KOPT-K1 (cell line): ENCODE measurements around the gene TAX1BP3.
"Not testable (repeated sequence)": the region's sequence is repeated elsewhere in the genome, so short reads cannot be mapped to it uniquely, and the experiment has no call there.

ENCODE experiments used
- H3K27ac ChIP-seq: fragments of 200-600 bp; sonication (generic); 2 replicates; pipeline ENCODE4 v1.5.1; 2016; ENCODE audit warnings: antibody characterized with exemption, mild to moderate bottlenecking, low read depth, low read length; ENCODE audit not compliant: poor library complexity, severe bottlenecking
- H3K36me3 ChIP-seq: fragments of 200-600 bp; sonication (generic); 2 replicates; pipeline ENCODE4 v1.5.1; 2017; ENCODE audit warnings: antibody characterized with exemption, mild to moderate bottlenecking, low read length, moderate library complexity; ENCODE audit not compliant: insufficient read depth
- H3K9me3 ChIP-seq: fragments of 200-600 bp; sonication (generic); 2 replicates; pipeline ENCODE4 v1.5.1; 2017; ENCODE audit warnings: antibody characterized with exemption, low read length, mild to moderate bottlenecking; ENCODE audit not compliant: insufficient read depth, poor library complexity, severe bottlenecking

Gene TAX1BP3, protein sequence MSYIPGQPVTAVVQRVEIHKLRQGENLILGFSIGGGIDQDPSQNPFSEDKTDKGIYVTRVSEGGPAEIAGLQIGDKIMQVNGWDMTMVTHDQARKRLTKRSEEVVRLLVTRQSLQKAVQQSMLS

DNA sequence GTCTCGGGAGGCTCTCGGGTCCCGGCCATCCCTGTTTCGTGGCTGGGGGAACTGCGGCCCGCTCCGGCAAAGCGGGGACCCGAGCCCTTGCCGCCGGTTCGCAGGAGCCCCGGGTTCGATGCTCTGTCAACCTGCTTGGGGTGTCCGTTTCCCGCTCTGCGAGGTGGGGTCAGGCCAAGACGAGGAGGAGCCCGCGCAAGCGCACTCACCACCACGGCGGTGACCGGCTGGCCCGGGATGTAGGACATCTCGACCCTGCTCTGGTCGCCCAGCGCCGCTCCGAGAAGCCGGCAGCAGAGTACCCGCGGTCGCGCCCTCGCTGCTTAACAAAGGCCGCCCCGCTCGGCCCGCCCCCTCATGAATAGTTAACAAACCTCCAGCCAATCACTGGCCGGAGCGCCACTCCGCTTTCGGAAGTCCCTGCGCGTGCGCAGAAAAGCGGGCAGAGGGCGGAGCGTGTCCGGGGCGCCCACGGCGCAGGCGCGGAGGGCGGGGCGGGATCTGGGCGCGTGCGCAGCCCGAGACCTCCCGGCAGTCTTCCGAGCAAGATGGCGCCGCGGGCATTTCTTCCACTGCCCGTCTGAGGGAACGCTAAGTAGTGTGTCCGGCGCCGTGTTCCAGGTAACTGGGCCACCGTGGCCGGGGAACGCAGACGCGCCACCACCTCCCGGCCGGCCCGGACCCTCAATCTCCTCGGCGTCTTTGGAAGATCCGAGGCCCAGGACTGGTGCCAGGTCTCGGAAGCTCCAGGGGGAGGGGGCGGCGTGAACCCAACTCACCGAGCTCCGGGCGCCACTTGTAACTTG lies at the start of gene TAX1BP3, which contains the start of gene EMC6:
TAX1BP3 (minus strand) TSS at position 300 of the 806 bp plus-strand sequence; CDS start at position 248, 52 bp downstream.
EMC6 (plus strand) TSS at position 534 of the 806 bp plus-strand sequence. CDS start 335 bp downstream, outside the sequence.
- peaks cover 37% of the 10 kb centered on the region for H3K36me3 ChIP-seq
- peak within 1 kb of the TSS; percentile 81 for H3K27ac ChIP-seq
- H3K9me3 ChIP-seq, result no peaks in the 10 kb centered on the region

DNA sequence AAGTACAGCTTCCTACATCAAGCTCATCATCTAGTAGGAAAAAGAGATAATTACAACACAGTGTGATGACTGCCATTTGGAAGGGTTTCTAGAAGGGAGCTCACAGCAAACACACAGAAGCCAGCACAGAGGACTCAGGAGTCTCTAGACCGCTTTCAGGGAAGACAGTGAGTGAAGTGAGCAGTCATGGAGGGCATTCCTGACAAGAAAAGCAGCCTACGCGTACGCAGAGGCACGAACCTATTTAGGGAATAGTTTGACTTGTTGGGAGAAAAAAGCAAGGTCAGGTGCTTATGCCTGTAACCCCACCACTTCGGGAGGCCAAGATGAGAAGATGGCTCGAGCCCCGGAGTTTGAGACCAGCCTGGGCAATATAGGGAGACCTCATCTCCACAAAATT lies 46.9 kb upstream of the TAX1BP3 start:
- Histone ChIP-seq H3K27ac (peak overlapping the region; percentile 97), H3K9me3 (no peaks in the 10 kb centered on the region), H3K36me3 (peaks cover 70% of the 10 kb centered on the region)

DNA sequence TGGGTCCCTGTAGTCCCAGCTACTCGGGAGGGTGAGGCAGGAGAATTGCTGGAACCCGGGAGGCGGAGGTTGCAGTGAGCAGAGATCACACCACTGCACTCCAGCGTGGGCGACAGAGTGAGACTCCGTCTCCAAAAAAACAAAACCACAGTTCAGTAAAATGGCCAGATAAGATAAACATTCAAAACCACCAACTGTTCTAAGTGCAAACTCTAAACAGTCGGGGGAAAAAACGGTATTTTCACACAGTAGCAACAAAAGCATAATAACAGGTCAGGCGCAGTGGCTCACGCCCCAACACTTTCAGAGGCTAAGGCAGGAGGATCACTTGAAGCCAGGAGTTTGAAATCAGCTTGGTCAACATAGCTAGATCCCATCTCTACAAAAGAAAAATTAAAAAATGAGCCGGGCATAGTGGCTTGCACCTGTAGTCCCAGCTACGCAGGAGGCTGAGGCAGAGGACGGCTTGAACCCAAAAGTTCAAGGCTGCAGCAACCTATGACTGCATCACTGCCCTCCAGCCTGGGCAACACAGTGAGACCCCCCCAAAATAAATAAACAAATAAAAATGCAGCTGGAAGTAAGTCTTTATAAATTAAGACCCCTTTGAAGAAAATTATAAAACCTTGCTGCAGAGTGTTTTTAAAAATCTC lies 44.6 kb upstream of the TAX1BP3 start:
- peaks cover 47% of the 10 kb centered on the region for H3K36me3 ChIP-seq
- no peaks in the 10 kb centered on the region for H3K9me3 ChIP-seq
- H3K27ac ChIP-seq, result peak overlapping the region; percentile 97

DNA sequence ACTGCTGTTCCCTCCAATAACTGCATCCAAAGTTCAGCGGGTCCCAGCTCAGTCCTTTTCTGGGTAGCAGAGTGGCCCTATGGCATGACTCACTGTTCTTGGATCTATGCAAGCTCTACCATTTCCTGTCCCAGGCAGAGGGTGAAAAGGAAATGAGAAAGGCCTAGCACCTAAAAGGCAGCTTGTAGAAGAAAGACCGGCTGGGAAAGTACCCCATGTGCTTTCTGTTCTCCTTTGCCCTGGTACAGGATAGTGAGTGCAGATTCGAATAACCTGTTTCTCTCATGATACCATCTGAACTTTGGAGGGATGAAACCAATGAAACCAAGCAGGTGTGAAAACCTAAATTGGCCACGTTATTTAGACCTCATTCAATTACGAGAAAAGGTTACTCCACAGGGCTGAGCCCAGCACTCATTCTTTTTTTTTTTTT lies 42.6 kb upstream of the TAX1BP3 start:
- Histone ChIP-seq H3K36me3 (peaks cover 27% of the 10 kb centered on the region), H3K9me3 (no peaks in the 10 kb centered on the region), H3K27ac (peak overlapping the region; percentile 97)

DNA sequence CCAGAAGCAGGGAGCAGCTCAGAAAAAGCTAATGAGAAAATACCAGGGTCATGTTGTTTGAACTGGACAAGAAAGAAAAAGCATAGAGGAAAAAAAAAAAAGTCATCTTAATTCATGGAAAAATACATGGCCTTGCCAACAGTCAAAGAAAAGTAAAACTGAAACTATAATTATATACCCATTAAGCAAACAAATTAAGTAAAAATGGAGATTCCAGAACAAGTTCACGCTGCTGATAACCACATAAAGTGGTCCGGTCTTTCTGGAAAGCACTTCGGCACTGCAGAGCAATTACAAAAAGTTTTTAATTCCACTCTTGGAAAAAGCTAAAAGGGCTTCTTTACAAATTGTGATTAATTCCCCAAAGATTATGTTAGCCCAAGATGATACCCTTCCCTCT lies 40.0 kb upstream of the TAX1BP3 start:
- Histone ChIP-seq H3K9me3 (no peaks in the 10 kb centered on the region), H3K27ac (peak overlapping the region; percentile 97)

DNA sequence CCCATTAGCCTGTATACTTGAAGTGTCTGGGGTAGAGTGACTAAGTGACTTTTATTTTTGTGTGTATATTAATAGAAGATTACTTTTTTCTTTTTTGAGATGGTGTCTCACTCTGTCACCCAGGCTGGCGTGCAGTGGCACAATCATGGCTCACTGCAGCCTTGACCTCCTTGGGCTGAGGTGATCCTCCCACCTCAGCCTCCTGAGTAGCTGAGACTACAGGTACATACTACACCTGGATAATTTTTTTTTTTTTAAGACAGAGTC lies 37.3 kb upstream of the TAX1BP3 start:
- peaks cover 25% of the 10 kb centered on the region for H3K36me3 ChIP-seq
- not testable (repeated sequence) for H3K9me3 ChIP-seq, H3K27ac ChIP-seq

More for the DNA sequence above, 40.0 kb upstream of the TAX1BP3 start:
- peaks cover 20% of the 10 kb centered on the region for H3K36me3 ChIP-seq

DNA sequence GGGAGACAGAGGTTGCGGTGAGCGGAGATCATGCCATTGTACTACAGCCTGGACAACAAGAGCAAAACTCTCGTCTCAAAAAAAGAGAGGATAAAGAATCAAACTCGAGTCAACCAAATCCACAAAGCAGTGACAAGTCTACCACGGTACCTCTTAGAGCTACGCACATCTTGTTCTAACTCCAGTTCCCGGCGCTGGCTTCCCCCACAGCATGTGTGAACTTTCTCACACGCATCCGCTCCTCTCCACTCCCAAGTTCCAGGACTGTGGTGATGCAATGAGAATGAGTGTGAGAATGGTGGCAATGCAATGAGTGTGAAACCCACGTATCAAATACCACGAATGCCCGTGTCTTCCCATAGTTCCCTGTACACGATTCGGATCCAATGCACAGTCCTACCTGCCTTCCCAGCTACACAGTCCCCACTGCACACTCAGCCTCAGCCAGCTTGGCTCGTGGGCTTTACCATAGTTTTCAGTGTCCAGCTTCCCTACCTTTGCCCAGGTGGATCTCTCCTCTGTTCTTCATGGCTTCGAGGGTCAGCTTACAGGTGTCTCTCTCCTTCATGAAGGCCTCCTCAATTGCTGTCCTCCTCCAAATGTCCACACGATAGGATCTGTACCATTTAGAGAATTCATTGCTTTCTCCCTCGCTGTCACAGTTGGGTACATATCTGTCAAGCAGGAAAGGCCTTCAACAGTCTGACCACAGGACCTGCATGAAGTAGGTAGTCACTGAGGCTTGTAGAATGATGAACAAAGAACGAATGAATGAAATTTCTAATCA lies 36.7 kb upstream of the TAX1BP3 start:
- peaks cover 8% of the 10 kb centered on the region for H3K9me3 ChIP-seq
- H3K27ac ChIP-seq, result peak overlapping the region; percentile 1

DNA sequence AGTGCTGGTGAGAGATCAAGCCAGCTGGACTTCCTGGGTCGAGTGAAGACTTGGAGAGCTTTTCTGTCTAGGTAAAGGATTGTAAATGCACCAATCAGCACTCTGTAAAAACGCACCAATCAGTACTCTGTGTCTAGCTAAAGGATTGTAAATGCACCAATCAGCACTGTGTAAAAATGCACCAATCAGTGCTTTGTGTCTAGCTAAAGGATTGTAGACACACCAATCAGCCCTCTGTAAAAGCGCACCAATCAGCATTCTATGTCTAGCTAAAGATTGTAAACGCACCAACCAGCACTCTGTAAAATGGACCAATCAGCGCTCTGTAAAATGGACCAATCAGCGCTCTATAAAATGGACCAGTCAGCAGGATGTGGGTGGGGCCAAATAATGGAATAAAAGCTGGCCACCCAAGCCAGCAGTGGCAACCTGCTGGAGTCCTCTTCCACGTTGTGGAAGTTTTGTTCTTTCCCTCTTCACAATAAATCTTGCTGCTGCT lies 33.7 kb upstream of the TAX1BP3 start:
- H3K9me3 ChIP-seq, H3K27ac ChIP-seq: not testable (repeated sequence)
- peaks cover 25% of the 10 kb centered on the region for H3K36me3 ChIP-seq

More for the DNA sequence above, 36.7 kb upstream of the TAX1BP3 start:
- peaks cover 25% of the 10 kb centered on the region for H3K36me3 ChIP-seq

DNA sequence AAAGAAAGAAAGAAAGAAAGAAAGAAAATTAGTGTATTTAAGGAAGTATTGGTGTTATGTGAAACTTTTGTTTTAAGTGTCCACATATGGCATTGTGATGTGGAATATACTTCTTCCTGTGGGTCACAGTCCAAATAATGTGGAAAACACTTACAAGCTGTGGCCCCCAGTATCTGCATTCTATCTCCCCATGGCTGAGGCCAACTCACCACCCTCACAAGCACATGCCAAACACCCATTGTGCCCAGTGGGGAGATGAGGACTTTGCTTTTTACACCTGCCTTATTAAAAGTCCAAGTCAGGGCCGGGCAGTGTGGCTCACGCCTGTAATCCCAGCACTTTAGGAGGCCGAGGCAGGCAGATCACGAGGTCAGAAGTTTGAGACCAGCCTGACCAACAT lies 31.6 kb upstream of the TAX1BP3 start:
- peak overlapping the region; percentile 24 for H3K27ac ChIP-seq
- peaks cover 22% of the 10 kb centered on the region for H3K36me3 ChIP-seq
- H3K9me3 ChIP-seq, result peaks cover 8% of the 10 kb centered on the region

DNA sequence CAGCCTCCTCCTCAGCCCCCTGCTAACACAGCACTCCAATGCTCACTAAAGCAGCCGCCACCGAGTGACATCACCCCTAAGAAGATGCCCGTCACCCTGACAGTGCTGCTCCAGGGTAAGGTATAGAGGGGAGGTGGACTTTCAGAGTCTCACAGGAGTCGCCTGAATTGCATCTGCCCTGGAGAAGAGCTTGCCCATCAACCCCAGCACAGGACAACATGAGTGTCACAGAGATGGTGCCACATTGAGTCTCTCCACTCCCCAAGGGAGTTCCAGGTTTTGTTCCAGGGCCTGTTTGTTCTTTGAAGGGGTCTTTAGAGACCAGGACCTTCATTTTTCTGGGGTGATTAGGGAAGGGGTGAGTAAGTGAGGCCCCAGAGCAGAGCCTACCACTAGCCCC lies 29.8 kb upstream of the TAX1BP3 start:
- H3K27ac ChIP-seq, result peak overlapping the region; percentile 60
- peaks cover 8% of the 10 kb centered on the region for H3K9me3 ChIP-seq
- peaks cover 13% of the 10 kb centered on the region for H3K36me3 ChIP-seq

DNA sequence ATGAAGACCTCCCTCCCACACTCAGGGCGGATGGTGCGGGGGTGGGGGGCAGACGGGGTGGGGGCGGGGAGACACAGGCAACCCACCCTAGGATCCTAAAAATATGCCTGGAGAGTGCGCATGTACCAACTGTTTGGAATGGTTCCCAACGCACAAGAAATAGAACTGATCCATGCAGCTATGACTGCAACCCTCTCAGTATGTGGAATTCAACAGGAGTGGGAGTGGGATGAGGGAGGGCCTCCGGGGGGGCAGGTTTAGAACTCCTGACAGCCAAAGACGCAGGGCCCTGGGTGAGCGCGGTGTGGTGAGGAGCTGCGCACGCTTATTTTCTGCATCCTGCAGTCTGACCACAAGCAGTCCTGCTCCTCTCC lies 28.7 kb upstream of the TAX1BP3 start:
- H3K27ac ChIP-seq, result peak overlapping the region; percentile 99
- H3K9me3 ChIP-seq, result peaks cover 4% of the 10 kb centered on the region

DNA sequence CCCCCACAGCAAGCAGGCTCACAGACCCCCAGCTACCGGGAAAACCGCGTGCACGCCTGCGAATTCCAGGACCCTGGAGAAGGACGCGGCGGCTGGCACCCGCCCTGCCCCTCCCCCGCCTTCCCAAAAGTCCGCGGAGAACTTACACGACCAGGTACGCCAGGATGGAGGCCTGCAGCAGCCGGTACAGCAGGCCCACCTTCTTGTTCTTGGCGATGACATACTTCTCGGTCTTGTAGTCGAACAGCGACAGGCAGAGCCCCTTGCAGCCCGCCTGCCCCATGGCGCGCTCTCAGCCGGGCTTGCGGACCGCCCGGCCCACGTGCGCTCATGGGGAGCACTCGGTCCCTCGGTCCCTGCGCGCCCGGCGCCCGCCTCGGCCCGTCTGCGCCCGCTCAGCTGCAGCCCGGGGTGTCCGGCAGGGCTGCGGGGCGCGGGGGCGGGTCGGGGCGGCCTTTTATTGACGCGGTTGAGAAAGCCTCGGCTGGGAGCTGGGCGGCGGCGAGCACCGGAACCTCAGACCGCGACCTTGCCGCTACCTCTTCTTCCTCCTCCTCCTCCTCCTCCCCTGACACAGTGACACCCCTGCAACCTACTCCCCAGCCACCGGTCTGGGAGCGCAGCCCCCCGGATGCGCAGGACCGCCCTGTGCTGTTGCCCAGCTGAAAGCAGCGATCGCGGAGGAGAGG lies 27.5 kb upstream of the TAX1BP3 start, which contains the start of gene P2RX5:
P2RX5 (minus strand) TSS at position 433 of the 689 bp plus-strand sequence; CDS start at position 283, 150 bp downstream.
- Histone ChIP-seq H3K36me3 (peaks cover 10% of the 10 kb centered on the region), H3K9me3 (no peaks in the 10 kb centered on the region), H3K27ac (peak within 1 kb of the TSS; percentile 99)

More for the DNA sequence above, 28.7 kb upstream of the TAX1BP3 start:
- peaks cover 3% of the 10 kb centered on the region for H3K36me3 ChIP-seq

DNA sequence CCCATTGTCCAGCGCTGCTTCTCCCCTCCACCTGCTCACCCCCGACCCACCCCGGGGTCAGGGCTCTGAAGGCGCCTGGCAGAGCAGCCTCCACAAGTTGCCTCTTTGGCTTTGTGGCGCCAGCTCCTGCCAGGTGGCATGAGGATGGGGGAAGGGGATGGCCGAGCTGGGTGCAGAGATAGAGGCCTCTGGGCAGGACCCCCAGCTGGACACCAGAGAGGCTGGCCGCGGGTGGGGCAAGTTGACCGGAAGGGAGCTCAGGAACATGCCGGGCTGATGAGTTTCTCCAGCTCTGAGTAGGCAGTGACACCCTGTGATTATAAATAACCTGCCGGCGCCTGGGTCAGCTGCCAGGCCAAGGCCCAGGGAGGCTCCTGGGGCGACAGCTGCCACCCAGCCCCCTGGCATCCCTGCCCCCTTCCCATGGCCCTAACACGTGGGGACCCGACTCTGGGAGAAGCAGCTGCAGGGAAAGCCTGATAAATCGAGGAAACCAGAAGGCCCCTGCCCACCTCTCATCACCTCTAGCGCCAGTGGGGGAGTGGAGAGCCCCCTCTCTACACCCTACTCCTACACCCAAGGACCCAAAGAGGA lies 26.8 kb upstream of the TAX1BP3 start:
- Histone ChIP-seq H3K9me3 (no peaks in the 10 kb centered on the region), H3K36me3 (peaks cover 17% of the 10 kb centered on the region), H3K27ac (peak overlapping the region; percentile 99)

DNA sequence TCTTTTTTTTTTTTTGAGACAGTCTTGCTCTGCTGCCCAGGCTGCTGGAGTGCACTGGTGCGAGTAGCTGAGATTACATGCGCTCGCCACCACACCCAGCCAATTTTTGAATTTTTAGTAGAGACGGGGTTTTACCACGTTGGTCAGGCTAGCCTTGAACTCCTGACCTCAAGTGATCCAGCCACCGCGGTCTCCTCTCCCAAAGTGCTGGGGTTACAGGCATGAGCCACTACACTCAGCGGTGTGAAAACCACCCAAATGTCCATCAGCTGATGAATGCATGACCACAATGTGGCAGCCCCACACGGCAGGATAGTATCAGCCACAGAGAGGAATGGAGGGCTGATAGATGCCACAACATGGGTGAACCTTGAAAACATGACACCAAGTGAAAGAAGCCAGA lies 25.5 kb upstream of the TAX1BP3 start:
- no peaks in the 10 kb centered on the region for H3K9me3 ChIP-seq
- H3K27ac ChIP-seq, result peak overlapping the region; percentile 99

More for the DNA sequence above, 25.5 kb upstream of the TAX1BP3 start:
- peaks cover 30% of the 10 kb centered on the region for H3K36me3 ChIP-seq
